Uterus (tissue), 4 donors: ENCODE measurements around the gene BRAT1. TPM values are rescaled to one million over a fixed set of nuclear protein-coding genes. Genes with fewer than 3 reads are reported as not detected.

ENCODE experiments used
- DNase-seq, 2 donors: peaks; one replicate each; pipeline ENCODE4 v3.0.0-alpha.2; 2019 to 2020
- H3K27ac ChIP-seq, 2 donors: fragments of 200-600 bp; sonication (generic); 1 replicate in 1 of 2; 2 replicates in 1 of 2; pipeline ENCODE4 v1.5.1; 2016 to 2018
- H3K27me3 ChIP-seq, 2 donors: fragments of 200-600 bp; sonication (generic); one replicate each; pipeline ENCODE4 v1.5.1; 2018 to 2019; ENCODE audit warnings: control low read depth in 1 of 2
- H3K36me3 ChIP-seq, 2 donors: fragments of 200-600 bp; sonication (generic); one replicate each; pipeline ENCODE4 v1.5.1; 2019; ENCODE audit warnings: control low read depth in 1 of 2
- H3K4me1 ChIP-seq, 2 donors: fragments of 200-600 bp; sonication (generic); one replicate each; pipeline ENCODE4 v1.5.1; 2018 to 2019; ENCODE audit warnings: control low read depth in 1 of 2
- H3K4me3 ChIP-seq, 2 donors: fragments of 200-600 bp; sonication (generic); 1 replicate in 1 of 2; 2 replicates in 1 of 2; pipeline ENCODE4 v1.5.1; 2018 to 2019; ENCODE audit warnings: mild to moderate bottlenecking in 1 of 2
- H3K9me3 ChIP-seq, 2 donors: fragments of 200-600 bp; sonication (generic); one replicate each; pipeline ENCODE4 v1.5.1; 2019; ENCODE audit warnings: control low read depth in 1 of 2
- POLR2A ChIP-seq, 2 donors: fragments of 450-650 bp; IDR thresholded peaks; one replicate each; pipeline ENCODE4 v1.6.1; 2016; ENCODE audit warnings: antibody characterized with exemption in 2 of 2, mild to moderate bottlenecking in 1 of 2, moderate library complexity in 1 of 2
- intact Hi-C: fragments of 100-400 bp; cut with DNase I; formaldehyde crosslinking; loops from one replicate; pipeline ENCODE4 v1.15.1; 2023; ENCODE audit warnings: low total_unique reads
- total RNA-seq, 4 donors: library from RNA; depleted of rRNA in 3 of 4; stranded (reverse); fragments of >200 nt in 3 of 4; gene quantifications; one replicate each; pipeline versions ENCODE4 v1.1.0 to v1.2.4, GENCODE V29; 2014 to 2023
- TF ChIP-seq, protein P1 (sequence below), 4 experiments: fragments of 200-600 bp in 2 of 4; fragments of 450-650 bp in 2 of 4; sonication (generic) in 2 of 4; IDR thresholded peaks; one replicate each; pipeline ENCODE4 v1.5.1; 2016 to 2019; ENCODE audit warnings: antibody characterized with exemption in 4 of 4, mild to moderate bottlenecking in 2 of 4, moderate library complexity in 1 of 4
- donor health status: DM: yes; HTN: yes; CAD: no.

The BRAT1 gene
- total RNA-seq, 4 donors from 2014 or later = 10.3 to 44.3 (median 36.0) TPM

DNA sequence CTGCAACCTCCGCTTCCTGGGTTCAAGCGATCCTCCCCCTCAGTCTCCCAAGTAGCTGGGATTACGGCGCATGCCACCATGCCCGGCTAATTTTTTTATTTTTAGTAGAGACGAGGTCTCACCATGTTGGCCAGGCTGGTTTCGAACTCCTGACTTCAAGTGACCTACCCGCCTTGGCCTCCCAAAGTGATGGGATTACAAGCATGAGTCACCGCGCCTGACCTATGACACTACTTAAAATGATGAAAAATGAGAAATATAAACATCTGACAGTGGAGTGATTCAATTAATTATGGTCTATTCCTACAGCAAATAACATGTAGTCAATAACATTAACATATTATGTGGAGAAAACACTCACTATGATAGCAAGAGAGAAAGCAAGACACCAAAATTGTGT, 2.2 kb downstream of the BRAT1 start:
- H3K9me3 ChIP-seq = no peaks in the 10 kb centered on the region
- intact Hi-C loops = no loop called here
- H3K4me3 ChIP-seq = no peak overlapping the region
- no peak overlapping the region for H3K27ac ChIP-seq
- no peak for TF ChIP-seq POLR2A (IDR thresholded peaks at IDR 0.05)
- TF ChIP-seq, protein P1, sequence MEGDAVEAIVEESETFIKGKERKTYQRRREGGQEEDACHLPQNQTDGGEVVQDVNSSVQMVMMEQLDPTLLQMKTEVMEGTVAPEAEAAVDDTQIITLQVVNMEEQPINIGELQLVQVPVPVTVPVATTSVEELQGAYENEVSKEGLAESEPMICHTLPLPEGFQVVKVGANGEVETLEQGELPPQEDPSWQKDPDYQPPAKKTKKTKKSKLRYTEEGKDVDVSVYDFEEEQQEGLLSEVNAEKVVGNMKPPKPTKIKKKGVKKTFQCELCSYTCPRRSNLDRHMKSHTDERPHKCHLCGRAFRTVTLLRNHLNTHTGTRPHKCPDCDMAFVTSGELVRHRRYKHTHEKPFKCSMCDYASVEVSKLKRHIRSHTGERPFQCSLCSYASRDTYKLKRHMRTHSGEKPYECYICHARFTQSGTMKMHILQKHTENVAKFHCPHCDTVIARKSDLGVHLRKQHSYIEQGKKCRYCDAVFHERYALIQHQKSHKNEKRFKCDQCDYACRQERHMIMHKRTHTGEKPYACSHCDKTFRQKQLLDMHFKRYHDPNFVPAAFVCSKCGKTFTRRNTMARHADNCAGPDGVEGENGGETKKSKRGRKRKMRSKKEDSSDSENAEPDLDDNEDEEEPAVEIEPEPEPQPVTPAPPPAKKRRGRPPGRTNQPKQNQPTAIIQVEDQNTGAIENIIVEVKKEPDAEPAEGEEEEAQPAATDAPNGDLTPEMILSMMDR (IDR thresholded peaks at IDR 0.05) = no peak
- H3K4me1 ChIP-seq = peaks cover 0 to 9% of the 10 kb centered on the region in 2 donors
- no peaks in the 10 kb centered on the region for H3K27me3 ChIP-seq
- H3K36me3 ChIP-seq = no peaks in the 10 kb centered on the region
- DNase-seq = no peak

DNA sequence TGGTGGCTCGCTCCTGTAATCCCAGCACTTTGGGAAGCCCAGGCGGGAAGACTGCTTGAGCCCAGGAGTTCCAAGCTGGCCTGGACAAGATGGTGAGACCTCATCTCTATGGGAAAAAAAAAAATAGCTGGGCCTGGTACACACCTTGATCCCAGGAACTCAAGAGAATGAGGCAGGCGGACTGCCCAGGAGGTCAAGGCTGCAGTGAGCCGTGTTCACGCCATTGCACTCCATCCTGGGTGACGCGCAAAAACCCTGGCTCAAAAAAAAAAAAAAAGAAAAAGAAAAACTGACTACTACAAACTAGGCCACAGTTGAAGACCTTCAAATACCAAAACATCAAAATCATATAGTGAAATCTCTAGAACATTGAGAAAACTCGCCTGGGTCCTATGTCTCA, 3.9 kb downstream of the BRAT1 start:
- Histone ChIP-seq H3K27me3 (no peaks in the 10 kb centered on the region), H3K9me3 (no peaks in the 10 kb centered on the region), H3K4me1 (peaks cover 0 to 9% of the 10 kb centered on the region in 2 donors), H3K4me3 (no peak overlapping the region), H3K27ac (no peak overlapping the region), H3K36me3 (no peaks in the 10 kb centered on the region)
- no peak for TF ChIP-seq POLR2A (IDR thresholded peaks at IDR 0.05)
- TF ChIP-seq, protein P1 (IDR thresholded peaks at IDR 0.05) = no peak
- DNase-seq = no peak
- intact Hi-C loops = no loop called here

DNA sequence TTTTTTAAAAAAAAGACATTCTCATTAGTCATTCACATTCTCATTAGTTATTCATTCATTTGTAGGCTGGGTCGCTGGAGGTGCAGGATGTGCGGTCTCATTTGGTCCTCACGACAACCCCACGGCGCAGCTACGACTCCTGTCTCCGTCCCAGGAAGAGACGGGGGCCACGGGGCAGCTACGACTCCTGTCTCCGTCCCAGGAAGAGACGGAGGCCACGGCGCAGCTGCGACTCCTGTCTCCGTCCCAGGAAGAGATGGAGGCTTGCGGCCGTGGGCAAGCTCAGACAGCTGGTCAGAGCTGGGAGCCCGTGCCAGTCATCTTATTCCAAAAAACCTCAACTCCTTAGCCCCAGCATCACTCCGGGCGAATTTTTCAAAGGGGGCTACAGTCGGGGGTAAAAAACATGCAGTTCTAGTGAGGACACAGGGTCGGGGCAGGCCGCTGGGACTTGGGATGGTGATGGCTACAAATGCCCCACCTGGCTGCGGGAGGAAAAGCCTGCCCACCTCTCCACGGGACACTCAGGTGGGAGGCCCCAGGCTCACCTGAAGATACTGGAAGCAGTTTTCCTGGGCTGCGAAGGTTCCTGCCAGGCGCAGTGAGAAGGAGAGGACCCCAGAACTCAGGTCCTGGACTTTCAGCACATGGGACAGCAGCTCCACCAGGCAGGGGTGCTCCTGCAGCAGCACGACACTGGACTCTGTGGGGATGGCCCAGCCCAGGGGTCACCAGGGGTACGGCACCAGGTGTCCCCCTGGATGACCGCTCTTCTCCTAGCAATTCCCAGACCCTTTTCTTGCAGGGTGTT, 8.3 kb downstream of the BRAT1 start:
- DNase-seq = no peak

GRCh38 chr7:2545746-2546425, 9.4 kb downstream of the BRAT1 start:
- Histone ChIP-seq H3K27ac (no peak overlapping the region), H3K27me3 (no peaks in the 10 kb centered on the region), H3K4me3 (no peak overlapping the region), H3K9me3 (no peaks in the 10 kb centered on the region), H3K36me3 (no peaks in the 10 kb centered on the region), H3K4me1 (no peaks in the 10 kb centered on the region)
- TF ChIP-seq POLR2A (IDR thresholded peaks at IDR 0.05) = no peak
- TF ChIP-seq, protein P1 (IDR thresholded peaks at IDR 0.05) = no peak
- DNase-seq = no peak
- intact Hi-C loops = no loop called here

More for the DNA sequence above, 8.3 kb downstream of the BRAT1 start:
- Histone ChIP-seq H3K27ac (no peak overlapping the region), H3K4me3 (no peak overlapping the region), H3K9me3 (no peaks in the 10 kb centered on the region), H3K36me3 (no peaks in the 10 kb centered on the region), H3K27me3 (no peaks in the 10 kb centered on the region), H3K4me1 (no peaks in the 10 kb centered on the region)
- TF ChIP-seq, protein P1 (IDR thresholded peaks at IDR 0.05) = no peak
- TF ChIP-seq POLR2A (IDR thresholded peaks at IDR 0.05) = no peak
- intact Hi-C loops = no loop called here

GRCh38 chr7:2544541-2545188, 10.7 kb downstream of the BRAT1 start:
- Histone ChIP-seq H3K4me3 (no peak overlapping the region), H3K9me3 (no peaks in the 10 kb centered on the region), H3K27me3 (no peaks in the 10 kb centered on the region), H3K4me1 (no peaks in the 10 kb centered on the region), H3K36me3 (no peaks in the 10 kb centered on the region), H3K27ac (no peak overlapping the region)
- DNase-seq = no peak
- intact Hi-C loops = no loop called here
- TF ChIP-seq, protein P1 (IDR thresholded peaks at IDR 0.05) = no peak
- no peak for TF ChIP-seq POLR2A (IDR thresholded peaks at IDR 0.05)
